HG03521 (cell line): ENCODE measurements around the gene HEPHL1.

Experiments used
- ATAC-seq: cut with Tn5 transposase; IDR thresholded peaks from one replicate; pipeline ENCODE4 v1.9.1; 2021; ENCODE audit warnings: mild to moderate bottlenecking, moderate library complexity; ENCODE audit not compliant: unreplicated experiment

The HEPHL1 gene

GRCh38 chr11:94023856-94024255 lies 2.7 kb downstream of the HEPHL1 start:
- no peak for ATAC-seq

GRCh38 chr11:94024547-94024946 lies 3.4 kb downstream of the HEPHL1 start:
- no peak for ATAC-seq

GRCh38 chr11:94025690-94026394 lies 4.7 kb downstream of the HEPHL1 start:
- no peak for ATAC-seq

GRCh38 chr11:94027210-94027609 lies 6.1 kb downstream of the HEPHL1 start:
- ATAC-seq: no peak

- no peak for ATAC-seq
Measured at GRCh38 chr11:94028436-94028835, 7.3 kb downstream of the HEPHL1 start.

GRCh38 chr11:94030059-94030458 lies 8.9 kb downstream of the HEPHL1 start:
- ATAC-seq: no peak

- ATAC-seq: no peak
Measured at GRCh38 chr11:94031625-94032024, 10.5 kb downstream of the HEPHL1 start.

GRCh38 chr11:94032066-94032465 lies 10.9 kb downstream of the HEPHL1 start:
- no peak for ATAC-seq

GRCh38 chr11:94032725-94033124 lies 11.6 kb downstream of the HEPHL1 start:
- no peak for ATAC-seq

GRCh38 chr11:94034207-94034606 lies 13.1 kb downstream of the HEPHL1 start:
- ATAC-seq: no peak

GRCh38 chr11:94036096-94036495 lies 14.9 kb downstream of the HEPHL1 start:
- no peak for ATAC-seq

GRCh38 chr11:94043241-94043640 lies 22.1 kb downstream of the HEPHL1 start:
- ATAC-seq: no peak

GRCh38 chr11:94046796-94047195 lies 25.6 kb downstream of the HEPHL1 start:
- no peak for ATAC-seq

GRCh38 chr11:94048032-94048709 lies 27.0 kb downstream of the HEPHL1 start:
- ATAC-seq: no peak

- no peak for ATAC-seq
Measured at GRCh38 chr11:94049351-94049750, 28.2 kb downstream of the HEPHL1 start.

- ATAC-seq: no peak
Measured at GRCh38 chr11:94058630-94059029, 37.5 kb downstream of the HEPHL1 start.

GRCh38 chr11:94059065-94059464 lies 37.9 kb downstream of the HEPHL1 start:
- ATAC-seq: no peak

- no peak for ATAC-seq
Measured at GRCh38 chr11:94060401-94060800, 39.2 kb downstream of the HEPHL1 start.

- no peak for ATAC-seq
Measured at GRCh38 chr11:94062360-94062759, 41.2 kb downstream of the HEPHL1 start.

GRCh38 chr11:94066901-94067429 lies 45.8 kb downstream of the HEPHL1 start:
- no peak for ATAC-seq

GRCh38 chr11:94068764-94069163 lies 47.6 kb downstream of the HEPHL1 start:
- no peak for ATAC-seq

- no peak for ATAC-seq
Measured at GRCh38 chr11:94077552-94078293, 56.6 kb downstream of the HEPHL1 start.
